ENCODE measurements around the gene ACOT9.
A peak's percentile ranks its signal among the peaks of the same experiment; 100 is the strongest.

Gene ACOT9

GRCh38 chrX:23742697-23743622 is at the start of gene ACOT9:
Gene ACOT9 (minus strand): TSS chrX:23743276. CDS start chrX:23743144, 132 bp downstream.
- peak; percentile 88 to 89 for DNase-seq
- TF ChIP-seq GATA1 (IDR thresholded peaks at IDR 0.05; ENCODE audit: low read depth, low read length) (no peak), POLR2A (IDR thresholded peaks at IDR 0.05; ENCODE audit: low read length) (no peak)

- TF ChIP-seq GATA1 (IDR thresholded peaks at IDR 0.05; ENCODE audit: low read depth, low read length) (no peak), POLR2A (IDR thresholded peaks at IDR 0.05; ENCODE audit: low read length) (no peak)
- DNase-seq: no peak
Observed at GRCh38 chrX:23790155-23790497, 47.0 kb upstream of the ACOT9 start.

GRCh38 chrX:23789386-23790154 is 46.5 kb upstream of the ACOT9 start:
- DNase-seq: no peak

GRCh38 chrX:23788946-23789345 is 45.9 kb upstream of the ACOT9 start:
- TF ChIP-seq GATA1 (IDR thresholded peaks at IDR 0.05; ENCODE audit: low read depth, low read length): no peak
- TF ChIP-seq POLR2A (IDR thresholded peaks at IDR 0.05; ENCODE audit: low read length): no peak
- no peak for DNase-seq

More at GRCh38 chrX:23789386-23790154, 46.5 kb upstream of the ACOT9 start:
- no peak for TF ChIP-seq POLR2A (IDR thresholded peaks at IDR 0.05; ENCODE audit: low read length)
- no peak for TF ChIP-seq GATA1 (IDR thresholded peaks at IDR 0.05; ENCODE audit: low read depth, low read length)

DNA sequence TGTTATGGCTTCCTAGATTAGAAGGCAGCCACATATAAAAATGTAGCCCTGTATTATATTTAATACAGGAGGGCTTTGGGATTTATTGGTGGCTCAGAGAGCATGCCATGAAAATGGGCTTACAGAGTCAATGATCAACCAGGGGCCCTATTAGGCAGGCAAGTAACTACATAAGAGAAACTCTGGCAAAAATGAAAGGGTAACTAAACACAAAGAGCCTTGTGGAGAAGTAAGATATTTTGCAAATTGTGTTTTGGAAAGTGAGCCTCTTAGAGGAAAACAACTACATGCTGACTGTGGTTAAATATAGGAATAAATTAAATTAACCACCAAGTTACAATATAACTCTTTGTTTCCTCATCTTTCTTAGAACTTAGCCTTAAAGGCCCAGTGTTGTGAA is 45.4 kb upstream of the ACOT9 start:
- no peak for DNase-seq
- TF ChIP-seq POLR2A (IDR thresholded peaks at IDR 0.05; ENCODE audit: low read length) (no peak), GATA1 (IDR thresholded peaks at IDR 0.05; ENCODE audit: low read depth, low read length) (no peak)

- DNase-seq: no peak
- TF ChIP-seq GATA1 (IDR thresholded peaks at IDR 0.05; ENCODE audit: low read depth, low read length) (no peak), POLR2A (IDR thresholded peaks at IDR 0.05; ENCODE audit: low read length) (no peak)
Observed at GRCh38 chrX:23787745-23788118, 44.7 kb upstream of the ACOT9 start.

DNA sequence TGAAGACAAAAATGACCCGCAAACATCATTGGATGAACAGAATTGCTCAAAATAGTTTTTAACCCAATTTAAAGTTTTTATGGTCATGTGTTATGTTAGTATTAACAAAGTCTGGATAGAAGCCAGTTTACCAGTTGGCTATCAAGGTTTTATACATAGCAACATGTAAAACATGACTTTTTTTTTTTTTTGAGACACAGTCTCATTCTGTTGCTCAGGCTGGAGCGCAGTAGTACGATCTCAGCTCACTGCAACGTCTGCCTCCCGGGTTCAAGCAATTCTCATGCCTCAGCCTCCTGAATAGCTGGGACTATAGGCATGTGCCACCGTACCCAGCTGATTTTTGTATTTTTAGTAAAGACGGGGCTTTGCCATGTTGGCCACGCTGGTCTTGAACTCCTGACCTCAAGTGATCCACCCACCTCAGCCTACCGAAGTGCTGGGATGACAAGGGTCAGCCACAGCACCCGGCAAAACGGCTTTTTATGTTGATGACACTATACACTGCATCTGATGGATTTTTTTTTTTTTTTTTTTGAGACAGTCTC is 43.3 kb upstream of the ACOT9 start:
- no peak for DNase-seq
- TF ChIP-seq GATA1 (IDR thresholded peaks at IDR 0.05; ENCODE audit: low read depth, low read length) (no peak), POLR2A (IDR thresholded peaks at IDR 0.05; ENCODE audit: low read length) (no peak)

GRCh38 chrX:23785580-23785979 is 42.5 kb upstream of the ACOT9 start:
- TF ChIP-seq POLR2A (IDR thresholded peaks at IDR 0.05; ENCODE audit: low read length): no peak
- TF ChIP-seq GATA1 (IDR thresholded peaks at IDR 0.05; ENCODE audit: low read depth, low read length): no peak
- no peak for DNase-seq

DNA sequence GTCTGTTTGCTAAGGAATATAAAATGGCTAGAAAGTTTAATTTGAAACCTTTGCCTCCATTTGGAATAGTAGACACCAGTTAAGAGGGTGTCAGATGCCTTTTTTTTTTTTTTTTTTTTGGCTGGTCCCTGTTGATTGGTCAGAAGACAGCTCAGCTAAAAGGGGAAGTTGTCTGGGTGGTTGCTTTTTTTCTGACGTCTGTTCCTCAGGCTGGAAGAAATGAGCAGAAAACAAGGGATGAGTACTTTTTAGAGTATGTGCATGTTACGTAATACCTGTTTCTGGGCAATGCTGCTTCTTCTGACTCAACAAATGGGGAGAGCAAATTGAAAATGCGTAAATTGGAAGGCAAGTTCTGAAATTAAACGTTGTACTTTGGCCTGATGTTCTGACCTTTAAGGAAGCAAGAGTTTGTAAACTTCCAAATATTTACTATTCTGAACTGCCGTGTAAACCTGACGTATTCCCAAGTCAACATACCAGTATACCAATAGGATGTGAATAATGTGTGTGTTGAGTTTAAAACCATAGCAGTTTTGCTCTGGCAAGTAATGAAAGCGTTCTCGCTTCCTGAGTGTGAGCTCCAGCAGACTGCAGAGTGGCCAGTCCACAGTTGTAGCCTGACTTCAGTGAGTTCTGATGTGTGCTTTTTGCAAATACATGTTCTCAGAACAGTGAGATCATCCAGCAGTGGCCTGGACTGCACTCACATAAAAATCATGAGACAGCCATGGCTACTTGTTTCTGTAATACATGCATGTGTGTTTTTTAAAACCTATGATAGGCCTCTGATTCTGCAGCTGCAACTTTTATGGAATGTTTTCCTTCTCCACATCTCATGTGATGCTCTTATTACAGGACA is 41.6 kb upstream of the ACOT9 start:
- DNase-seq: peak; percentile 39 to 53
- no peak for TF ChIP-seq GATA1 (IDR thresholded peaks at IDR 0.05; ENCODE audit: low read depth, low read length)
- TF ChIP-seq POLR2A (IDR thresholded peaks at IDR 0.05; ENCODE audit: low read length): no peak

- peak; percentile 55 to 67 for DNase-seq
- TF ChIP-seq POLR2A (IDR thresholded peaks at IDR 0.05; ENCODE audit: low read length): peak; percentile 40
- TF ChIP-seq GATA1 (IDR thresholded peaks at IDR 0.05; ENCODE audit: low read depth, low read length): no peak
Observed at GRCh38 chrX:23783589-23784469, 40.8 kb upstream of the ACOT9 start.

DNA sequence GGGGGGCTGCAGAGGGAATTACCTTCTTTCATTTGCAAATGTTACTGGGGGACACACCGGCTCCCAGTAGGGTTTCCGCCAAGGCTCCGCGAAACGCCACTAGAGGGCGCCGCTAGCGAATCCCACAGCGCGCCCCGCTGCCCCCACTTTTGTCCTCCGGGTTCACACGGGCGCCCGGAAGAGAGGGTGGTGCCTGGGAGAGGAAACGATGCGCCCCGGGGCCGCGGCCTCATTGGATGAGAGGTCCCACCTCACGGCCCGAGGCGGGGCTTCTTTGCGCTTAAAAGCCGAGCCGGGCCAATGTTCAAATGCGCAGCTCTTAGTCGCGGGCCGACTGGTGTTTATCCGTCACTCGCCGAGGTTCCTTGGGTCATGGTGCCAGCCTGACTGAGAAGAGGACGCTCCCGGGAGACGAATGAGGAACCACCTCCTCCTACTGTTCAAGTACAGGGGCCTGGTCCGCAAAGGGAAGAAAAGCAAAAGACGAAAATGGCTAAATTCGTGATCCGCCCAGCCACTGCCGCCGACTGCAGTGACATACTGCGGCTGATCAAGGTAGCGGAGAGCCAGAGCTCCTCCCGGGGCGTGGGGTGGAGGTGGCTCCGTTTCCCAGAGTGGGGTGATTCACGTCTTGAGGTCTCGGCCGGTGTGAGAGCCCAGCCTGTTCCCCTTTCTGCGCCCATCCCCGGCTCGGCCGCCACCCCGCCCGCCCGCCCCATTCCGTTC is 40.0 kb upstream of the ACOT9 start, which contains the start of gene SAT1:
TSS of gene SAT1 (plus strand) at position 311 of the 726 bp plus-strand sequence. CDS start at position 490, 179 bp downstream.
- no peak for TF ChIP-seq GATA1 (IDR thresholded peaks at IDR 0.05; ENCODE audit: low read depth, low read length)
- TF ChIP-seq POLR2A (IDR thresholded peaks at IDR 0.05; ENCODE audit: low read length): peak; percentile 99
- peak; percentile 95 to 96 for DNase-seq

DNA sequence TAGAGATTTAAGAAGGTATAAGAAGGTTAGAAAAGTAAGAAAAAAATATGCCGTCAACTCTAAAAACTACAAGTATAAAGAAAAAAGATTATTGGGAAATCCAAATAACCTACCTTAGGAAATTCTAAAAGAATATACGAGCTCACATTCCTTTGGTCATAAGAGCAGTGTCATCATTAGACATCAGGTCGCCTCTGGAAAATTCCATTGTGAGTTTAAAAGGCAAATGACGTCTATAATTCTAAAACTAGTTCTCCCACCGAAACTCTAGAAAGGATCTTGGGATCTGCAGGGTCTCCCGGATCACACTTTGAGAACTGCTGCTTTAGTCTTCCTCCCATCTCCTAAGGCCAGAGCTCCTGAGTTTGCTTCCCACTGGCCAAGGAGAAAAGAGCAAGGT is 39.4 kb upstream of the ACOT9 start:
- TF ChIP-seq POLR2A (IDR thresholded peaks at IDR 0.05; ENCODE audit: low read length) (no peak), GATA1 (IDR thresholded peaks at IDR 0.05; ENCODE audit: low read depth, low read length) (no peak)
- DNase-seq: no peak

Data from erythroblast (primary cell).